H7 (cell line): ENCODE measurements around the gene CTXN1. TPM values are rescaled to one million over a fixed set of nuclear protein-coding genes. Genes with fewer than 3 reads are reported as not detected.

Experiments used
- DNase-seq: peaks from one replicate; pipeline ENCODE4 v3.0.0; 2012
- H3K27me3 ChIP-seq: 2 replicates; pipeline ENCODE4 v1.6.0; 2011; ENCODE audit warnings: mild to moderate bottlenecking, low read length; ENCODE audit not compliant: control insufficient read depth, insufficient read depth
- H3K36me3 ChIP-seq: replicated peaks from 2 replicates; pipeline ENCODE4 v1.5.1; 2011; ENCODE audit warnings: low read length; ENCODE audit not compliant: control insufficient read depth, insufficient read depth
- H3K4me3 ChIP-seq: 2 replicates; pipeline ENCODE4 v1.5.1; 2011; ENCODE audit warnings: low read depth, mild to moderate bottlenecking, control low read depth, low read length, moderate library complexity; ENCODE audit not compliant: insufficient read depth
- total RNA-seq: library from RNA; depleted of rRNA; stranded (reverse); fragments of >200 nt; shearing (Covaris generic); gene quantifications from 2 replicates; pipeline ENCODE4 v1.2.3, GENCODE V29; 2014; rRNA removed

CTXN1 gene
- total RNA-seq, 1 experiment from 2014 or later = 10.7 TPM

DNA sequence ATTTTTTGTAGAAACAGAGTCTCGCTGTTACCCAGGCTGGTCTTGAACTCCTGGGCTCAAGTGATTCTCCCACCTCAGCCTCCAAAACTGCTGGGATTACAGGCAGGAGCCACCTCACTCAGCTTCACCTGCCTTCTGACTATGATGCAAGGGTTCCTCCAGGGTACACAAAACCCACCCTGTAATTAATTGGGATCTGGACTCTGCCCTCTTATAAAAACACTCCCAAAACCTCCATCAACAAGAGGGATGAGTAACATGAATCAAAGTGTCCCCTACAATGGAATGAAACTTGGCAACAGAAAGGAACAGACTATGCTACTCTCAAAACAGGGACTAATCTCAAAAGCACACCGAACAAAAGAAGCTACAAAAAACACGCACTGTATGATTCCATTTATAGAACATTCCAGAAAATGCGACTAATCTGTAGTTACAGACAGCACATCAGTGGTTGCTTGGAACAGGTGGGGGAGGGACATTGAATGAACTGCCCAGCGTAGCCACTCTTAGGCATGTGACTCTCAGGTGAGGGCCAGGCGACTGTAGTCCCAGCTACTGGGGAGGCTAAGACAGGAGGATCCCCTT lies 48.6 kb downstream of the CTXN1 start:
- H3K4me3 ChIP-seq = no peak overlapping the region
- H3K27me3 ChIP-seq = peaks cover 27% of the 10 kb centered on the region
- no peaks in the 10 kb centered on the region for H3K36me3 ChIP-seq
- no peak for DNase-seq

GRCh38 chr19:7874897-7875273 lies 51.0 kb downstream of the CTXN1 start:
- Histone ChIP-seq H3K4me3 (peak overlapping the region; percentile 65), H3K36me3 (no peaks in the 10 kb centered on the region), H3K27me3 (peaks cover 27% of the 10 kb centered on the region)
- no peak for DNase-seq

Other genes starting within 250 kb of the CTXN1 start
- not detected in 2 replicates for gene MCEMP1, start 249.0 kb downstream of the CTXN1 start, total RNA-seq
- gene TRAPPC5, start 245.3 kb downstream of the CTXN1 start, total RNA-seq = 92.2 and 137 TPM in 2 replicates
- not detected in 2 replicates for gene FCER2, start 224.0 kb downstream of the CTXN1 start, total RNA-seq
- not detected in 2 replicates for gene CLEC4G, start 194.0 kb downstream of the CTXN1 start, total RNA-seq
- not detected in 2 replicates for gene CD209, start 178.6 kb downstream of the CTXN1 start, total RNA-seq
- not detected in 2 replicates for gene CLEC4M, start 162.9 kb downstream of the CTXN1 start, total RNA-seq
- gene EVI5L, start 95.9 kb downstream of the CTXN1 start, total RNA-seq = 3.5 and 5.0 TPM in 2 replicates
- gene PRR36, start 51.7 kb downstream of the CTXN1 start, total RNA-seq = 0.14 and 0.22 TPM in 2 replicates
- 1.6 and 4.0 TPM in 2 replicates for gene LRRC8E, start 37.6 kb downstream of the CTXN1 start, total RNA-seq
- gene MAP2K7, start 22.3 kb downstream of the CTXN1 start, total RNA-seq = 21.1 and 24.3 TPM in 2 replicates
- gene TGFBR3L, start 11.3 kb downstream of the CTXN1 start, total RNA-seq = 1.7 TPM in 1 of 2 replicates, not detected in the other
- gene SNAPC2, start 5.8 kb downstream of the CTXN1 start, total RNA-seq = 25.5 and 25.9 TPM in 2 replicates
- gene TIMM44, start 17.5 kb upstream of the CTXN1 start, total RNA-seq = 110 and 131 TPM in 2 replicates
- 85.4 and 86.8 TPM in 2 replicates for gene ELAVL1, start 79.5 kb upstream of the CTXN1 start, total RNA-seq
- 1.9 TPM in 1 of 2 replicates, not detected in the other for gene CCL25, start 126.6 kb upstream of the CTXN1 start, total RNA-seq
- 13.7 and 15.9 TPM in 2 replicates for gene FBN3, start 223.5 kb upstream of the CTXN1 start, total RNA-seq